ENCODE measurements around the gene METAP1D. TPM values are rescaled to one million over a fixed set of nuclear protein-coding genes. Genes with fewer than 3 reads are reported as not detected.

Gene METAP1D
- total and polyA plus RNA-seq, 8 donors, result 2.9 to 16.2 (median 4.7) TPM

DNA sequence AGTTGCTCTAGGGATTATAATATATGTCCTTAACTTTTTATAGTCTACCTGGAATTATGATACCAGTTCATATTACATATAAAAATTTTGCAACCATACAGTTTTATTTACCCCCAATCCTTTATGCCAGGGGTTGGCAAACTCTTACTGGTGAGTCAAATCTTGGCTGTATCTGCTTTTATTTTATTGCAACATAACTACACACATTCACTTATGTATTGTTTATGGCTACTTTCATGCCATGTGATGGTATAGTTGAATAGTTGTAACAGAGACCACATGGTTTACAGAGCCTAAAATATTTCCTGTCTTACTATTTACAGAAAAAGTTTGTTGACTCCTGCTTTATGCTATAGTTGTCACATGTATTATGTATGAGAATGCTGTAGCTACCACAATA lies 128.7 kb downstream of the METAP1D start:
- H3K4me3 ChIP-seq, result no peak overlapping the region
- TF ChIP-seq, protein P1, sequence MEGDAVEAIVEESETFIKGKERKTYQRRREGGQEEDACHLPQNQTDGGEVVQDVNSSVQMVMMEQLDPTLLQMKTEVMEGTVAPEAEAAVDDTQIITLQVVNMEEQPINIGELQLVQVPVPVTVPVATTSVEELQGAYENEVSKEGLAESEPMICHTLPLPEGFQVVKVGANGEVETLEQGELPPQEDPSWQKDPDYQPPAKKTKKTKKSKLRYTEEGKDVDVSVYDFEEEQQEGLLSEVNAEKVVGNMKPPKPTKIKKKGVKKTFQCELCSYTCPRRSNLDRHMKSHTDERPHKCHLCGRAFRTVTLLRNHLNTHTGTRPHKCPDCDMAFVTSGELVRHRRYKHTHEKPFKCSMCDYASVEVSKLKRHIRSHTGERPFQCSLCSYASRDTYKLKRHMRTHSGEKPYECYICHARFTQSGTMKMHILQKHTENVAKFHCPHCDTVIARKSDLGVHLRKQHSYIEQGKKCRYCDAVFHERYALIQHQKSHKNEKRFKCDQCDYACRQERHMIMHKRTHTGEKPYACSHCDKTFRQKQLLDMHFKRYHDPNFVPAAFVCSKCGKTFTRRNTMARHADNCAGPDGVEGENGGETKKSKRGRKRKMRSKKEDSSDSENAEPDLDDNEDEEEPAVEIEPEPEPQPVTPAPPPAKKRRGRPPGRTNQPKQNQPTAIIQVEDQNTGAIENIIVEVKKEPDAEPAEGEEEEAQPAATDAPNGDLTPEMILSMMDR (IDR thresholded peaks at IDR 0.05), result no peak
- TF ChIP-seq POLR2A (IDR thresholded peaks at IDR 0.05) (no peak), EP300 (IDR thresholded peaks at IDR 0.05) (no peak), POLR2AphosphoS5 (IDR thresholded peaks at IDR 0.05) (no peak)
- H3K4me1 ChIP-seq, result no peaks in the 10 kb centered on the region
- no peaks in the 10 kb centered on the region for H3K36me3 ChIP-seq
- intact Hi-C loops (cut with DNase I; ENCODE audit: low total_unique reads), result no loop called here
- H3K27me3 ChIP-seq, result no peaks in the 10 kb centered on the region
- DNase-seq, result no peak
- no peaks in the 10 kb centered on the region for H3K9me3 ChIP-seq
- H3K27ac ChIP-seq, result no peak overlapping the region

DNA sequence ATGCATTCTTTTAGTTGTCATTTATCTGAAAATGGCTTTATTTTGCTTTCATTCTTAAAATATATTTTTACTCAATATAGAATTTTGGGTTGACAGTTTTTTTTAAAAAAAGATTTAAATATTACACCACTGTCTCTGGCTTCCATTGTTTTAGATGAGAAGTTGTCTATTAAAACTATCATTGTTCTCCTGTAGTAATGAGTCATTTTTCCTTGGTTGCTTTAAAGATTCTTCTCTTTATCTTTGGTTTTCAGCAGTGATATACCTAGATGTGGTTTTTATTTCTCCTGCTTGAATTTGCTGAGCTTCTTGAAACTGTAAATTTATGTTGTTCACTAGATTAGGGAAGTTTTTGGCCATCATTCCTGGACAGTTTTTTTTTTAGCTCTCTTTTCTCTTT lies 129.7 kb downstream of the METAP1D start:
- no peak for DNase-seq
- TF ChIP-seq EP300 (IDR thresholded peaks at IDR 0.05) (no peak), POLR2AphosphoS5 (IDR thresholded peaks at IDR 0.05) (no peak), POLR2A (IDR thresholded peaks at IDR 0.05) (no peak)
- TF ChIP-seq, protein P1 (IDR thresholded peaks at IDR 0.05), result no peak
- Histone ChIP-seq H3K4me3 (no peak overlapping the region), H3K27me3 (no peaks in the 10 kb centered on the region), H3K27ac (no peak overlapping the region), H3K36me3 (no peaks in the 10 kb centered on the region), H3K9me3 (no peaks in the 10 kb centered on the region), H3K4me1 (no peaks in the 10 kb centered on the region)
- intact Hi-C loops (cut with DNase I; ENCODE audit: low total_unique reads), result no loop called here

Other genes with a start within 250 kb of the METAP1D start
- gene SLC25A12, start 105.7 kb upstream of the METAP1D start, total RNA-seq, result 10 to 100 TPM; 13.9 to 53.6 (median 34.4) TPM
- 10 to 100 TPM; 10.1 to 15.7 (median 11.9) TPM for gene SLC25A12, start 105.7 kb upstream of the METAP1D start, polyA plus RNA-seq
- 10 to 100 TPM in 4 of 5 donors, 1 to 10 TPM in 1; 2.9 to 59.8 (median 21.4) TPM for gene HAT1, start 77.5 kb upstream of the METAP1D start, total RNA-seq
- gene HAT1, start 77.5 kb upstream of the METAP1D start, polyA plus RNA-seq, result 10 to 100 TPM; 20.3 to 37.7 (median 31.8) TPM
- 1 to 10 TPM in 1 of 5 donors, not detected in 4; 1.1 TPM for gene DLX1, start 85.6 kb downstream of the METAP1D start, total RNA-seq
- under 1 TPM in 1 of 3 donors, not detected in 2; 0.25 TPM for gene DLX1, start 85.6 kb downstream of the METAP1D start, polyA plus RNA-seq
- not detected for gene DLX2, start 102.9 kb downstream of the METAP1D start, total RNA-seq
- gene DLX2, start 102.9 kb downstream of the METAP1D start, polyA plus RNA-seq, result under 1 TPM in 1 of 3 donors, not detected in 2; 0.03 TPM

Data from stomach (tissue), 9 donors.